GM12801 (cell line): ENCODE measurements around the gene FARP1.

Source experiments
- TF ChIP-seq, protein P1 (sequence below): IDR thresholded peaks from one replicate; pipeline ENCODE4 v1.5.1; 2011; ENCODE audit warnings: control low read depth; ENCODE audit not compliant: insufficient read length; ENCODE audit errors: extremely low read depth

Gene FARP1

GRCh38 chr13:98216711-98217285 is 73.9 kb downstream of the FARP1 start:
- TF ChIP-seq, protein P1, sequence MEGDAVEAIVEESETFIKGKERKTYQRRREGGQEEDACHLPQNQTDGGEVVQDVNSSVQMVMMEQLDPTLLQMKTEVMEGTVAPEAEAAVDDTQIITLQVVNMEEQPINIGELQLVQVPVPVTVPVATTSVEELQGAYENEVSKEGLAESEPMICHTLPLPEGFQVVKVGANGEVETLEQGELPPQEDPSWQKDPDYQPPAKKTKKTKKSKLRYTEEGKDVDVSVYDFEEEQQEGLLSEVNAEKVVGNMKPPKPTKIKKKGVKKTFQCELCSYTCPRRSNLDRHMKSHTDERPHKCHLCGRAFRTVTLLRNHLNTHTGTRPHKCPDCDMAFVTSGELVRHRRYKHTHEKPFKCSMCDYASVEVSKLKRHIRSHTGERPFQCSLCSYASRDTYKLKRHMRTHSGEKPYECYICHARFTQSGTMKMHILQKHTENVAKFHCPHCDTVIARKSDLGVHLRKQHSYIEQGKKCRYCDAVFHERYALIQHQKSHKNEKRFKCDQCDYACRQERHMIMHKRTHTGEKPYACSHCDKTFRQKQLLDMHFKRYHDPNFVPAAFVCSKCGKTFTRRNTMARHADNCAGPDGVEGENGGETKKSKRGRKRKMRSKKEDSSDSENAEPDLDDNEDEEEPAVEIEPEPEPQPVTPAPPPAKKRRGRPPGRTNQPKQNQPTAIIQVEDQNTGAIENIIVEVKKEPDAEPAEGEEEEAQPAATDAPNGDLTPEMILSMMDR: no peak

DNA sequence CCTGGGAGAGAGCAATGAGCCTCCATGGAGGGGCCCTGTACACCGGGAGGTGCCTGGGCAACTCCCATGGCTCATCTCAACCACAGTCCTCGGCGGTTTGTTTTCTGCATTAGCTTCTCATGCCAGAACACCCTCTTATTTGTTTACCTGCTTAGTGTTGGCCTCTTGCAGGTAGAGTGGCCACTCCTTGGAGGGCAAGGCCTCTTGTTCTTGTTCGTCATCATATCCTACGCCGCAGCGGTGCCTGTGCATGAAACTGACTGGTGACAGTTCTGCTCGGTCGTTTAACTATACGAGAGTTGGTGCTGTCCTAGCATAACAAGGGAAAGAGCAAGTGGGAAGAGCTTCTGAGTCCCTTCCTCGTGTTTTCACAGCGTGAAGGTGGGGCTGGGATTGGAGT is 74.7 kb downstream of the FARP1 start:
- TF ChIP-seq, protein P1: no peak

- TF ChIP-seq, protein P1: no peak
Measured at GRCh38 chr13:98219685-98220084, 76.8 kb downstream of the FARP1 start.

GRCh38 chr13:98220271-98220791 is 77.4 kb downstream of the FARP1 start:
- TF ChIP-seq, protein P1: no peak

DNA sequence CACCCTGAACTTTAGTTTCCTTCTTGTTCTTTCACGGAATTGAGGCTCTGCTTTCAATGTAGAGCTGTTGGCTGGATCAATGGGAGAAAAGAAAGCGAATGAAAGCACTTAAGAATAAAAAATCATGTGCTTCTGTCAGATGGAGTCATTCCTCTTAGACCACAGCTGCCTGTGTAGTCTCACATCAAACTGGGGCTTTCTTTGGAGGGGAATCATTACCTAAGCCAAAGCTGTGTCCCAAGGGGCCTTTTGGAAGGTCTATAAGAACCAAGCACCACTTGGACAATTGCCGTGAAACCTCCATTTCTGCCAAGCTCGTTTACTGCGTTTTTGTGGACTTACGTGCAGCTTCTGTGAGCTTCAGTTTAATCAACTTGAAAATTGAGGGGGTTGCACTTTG is 78.3 kb downstream of the FARP1 start:
- TF ChIP-seq, protein P1: no peak

GRCh38 chr13:98222081-98222554 is 79.2 kb downstream of the FARP1 start:
- TF ChIP-seq, protein P1: no peak

GRCh38 chr13:98222816-98223215 is 79.9 kb downstream of the FARP1 start:
- TF ChIP-seq, protein P1: no peak

DNA sequence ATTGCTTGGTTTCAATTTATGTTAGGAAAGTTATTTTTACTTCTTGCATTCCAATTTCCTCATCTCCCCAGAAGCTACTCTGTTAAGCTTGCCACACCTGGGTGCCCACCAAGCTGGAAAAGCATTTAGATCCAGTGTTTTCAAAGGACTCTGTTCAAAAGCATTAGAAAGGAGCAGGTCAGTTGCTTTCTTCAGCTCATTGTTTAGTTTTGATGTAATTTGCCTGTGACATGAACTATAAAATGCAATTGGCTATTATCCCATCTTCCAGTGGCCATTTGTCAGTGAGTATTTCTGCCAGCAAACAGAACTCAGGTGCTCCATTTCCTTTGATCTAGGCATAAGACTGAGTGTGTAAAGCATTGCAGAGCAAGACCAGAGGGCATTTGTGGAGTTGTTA is 80.8 kb downstream of the FARP1 start:
- TF ChIP-seq, protein P1: no peak
